ENCODE data around the gene NR4A2.

DNA sequence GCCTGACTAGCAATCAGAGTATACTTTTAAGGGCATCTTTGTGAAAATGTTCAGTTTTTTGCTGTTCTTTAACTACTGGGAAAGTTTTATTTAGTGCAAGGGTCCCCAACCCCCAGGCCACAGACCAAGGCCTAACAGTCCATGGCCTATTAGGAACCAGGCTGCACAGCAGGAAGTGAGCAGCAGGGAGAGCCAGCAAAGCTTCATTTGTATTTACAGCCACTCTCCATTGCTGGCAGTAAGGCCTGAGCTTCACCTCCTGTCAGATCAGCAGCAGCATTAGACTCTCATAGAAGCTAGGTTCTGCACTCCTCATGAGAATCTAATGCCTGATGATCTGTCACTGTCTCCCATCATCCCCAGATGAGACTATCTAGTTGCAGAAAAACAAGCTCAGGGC lies 17.1 kb upstream of the NR4A2 start:
- no peak for TF ChIP-seq POLR2AphosphoS5 (IDR thresholded peaks at IDR 0.05)
- TF ChIP-seq, protein P1, sequence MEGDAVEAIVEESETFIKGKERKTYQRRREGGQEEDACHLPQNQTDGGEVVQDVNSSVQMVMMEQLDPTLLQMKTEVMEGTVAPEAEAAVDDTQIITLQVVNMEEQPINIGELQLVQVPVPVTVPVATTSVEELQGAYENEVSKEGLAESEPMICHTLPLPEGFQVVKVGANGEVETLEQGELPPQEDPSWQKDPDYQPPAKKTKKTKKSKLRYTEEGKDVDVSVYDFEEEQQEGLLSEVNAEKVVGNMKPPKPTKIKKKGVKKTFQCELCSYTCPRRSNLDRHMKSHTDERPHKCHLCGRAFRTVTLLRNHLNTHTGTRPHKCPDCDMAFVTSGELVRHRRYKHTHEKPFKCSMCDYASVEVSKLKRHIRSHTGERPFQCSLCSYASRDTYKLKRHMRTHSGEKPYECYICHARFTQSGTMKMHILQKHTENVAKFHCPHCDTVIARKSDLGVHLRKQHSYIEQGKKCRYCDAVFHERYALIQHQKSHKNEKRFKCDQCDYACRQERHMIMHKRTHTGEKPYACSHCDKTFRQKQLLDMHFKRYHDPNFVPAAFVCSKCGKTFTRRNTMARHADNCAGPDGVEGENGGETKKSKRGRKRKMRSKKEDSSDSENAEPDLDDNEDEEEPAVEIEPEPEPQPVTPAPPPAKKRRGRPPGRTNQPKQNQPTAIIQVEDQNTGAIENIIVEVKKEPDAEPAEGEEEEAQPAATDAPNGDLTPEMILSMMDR (IDR thresholded peaks at IDR 0.05), result no peak
